HK-2 (cell line): ENCODE measurements around the gene PSMD12.
"Not testable (repeated sequence)": the region's sequence is repeated elsewhere in the genome, so short reads cannot be mapped to it uniquely, and the experiment has no call there.

ENCODE experiments used
- DNase-seq: peaks from one replicate; pipeline ENCODE4 v3.0.0-alpha.2; 2018; ENCODE audit not compliant: unreplicated experiment

PSMD12 gene

GRCh38 chr17:67366193-67367157 lies at the start of gene PSMD12:
Gene PSMD12, minus strand, starts transcription at chr17:67366577. Its CDS starts 58 bp downstream, at chr17:67366519.
- peak; percentile 93 for DNase-seq

DNA sequence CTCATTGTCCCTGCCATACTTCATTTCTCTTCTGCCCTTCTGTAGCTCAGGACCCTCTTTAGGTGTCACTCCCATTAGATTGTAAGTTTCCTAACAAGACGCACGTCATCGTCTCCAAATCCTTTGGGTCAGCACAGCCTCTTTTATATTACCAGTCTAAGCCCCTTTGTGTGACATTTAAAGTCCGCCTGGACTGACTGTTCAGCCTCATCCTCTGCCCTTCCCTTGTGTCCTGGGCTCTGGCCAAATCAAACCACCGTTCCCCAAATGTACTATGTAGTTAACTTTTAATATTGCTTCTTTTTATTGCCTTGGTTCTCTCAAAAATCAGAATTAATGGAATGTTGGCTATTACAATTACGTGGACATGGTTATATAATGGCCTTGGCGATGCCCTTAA lies 48.9 kb upstream of the PSMD12 start:
- no peak for DNase-seq

GRCh38 chr17:67414559-67414958 lies 48.2 kb upstream of the PSMD12 start:
- no peak for DNase-seq

GRCh38 chr17:67414130-67414529 lies 47.8 kb upstream of the PSMD12 start:
- no peak for DNase-seq

DNA sequence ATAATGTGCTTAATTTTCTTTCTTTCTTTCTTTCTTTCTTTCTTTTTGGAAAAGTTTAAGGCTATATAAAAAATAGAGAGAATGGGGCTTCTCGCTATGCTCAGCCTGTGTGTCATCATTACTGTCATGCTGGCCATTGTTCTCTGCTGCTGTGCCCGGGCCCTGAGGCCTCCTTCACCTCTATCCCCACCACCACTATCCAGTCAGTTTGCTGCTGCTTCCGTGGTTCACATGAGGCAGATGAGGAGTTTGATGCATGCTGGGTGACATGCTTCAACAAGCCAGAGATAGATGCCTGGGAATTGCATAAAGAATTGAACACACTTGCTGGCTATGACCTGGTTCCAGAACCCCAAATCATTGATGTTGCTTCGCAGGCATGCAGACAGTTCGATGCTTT lies 47.0 kb upstream of the PSMD12 start:
- DNase-seq, result no peak

- no peak for DNase-seq
These were observed 46.6 kb upstream of the PSMD12 start for GRCh38 chr17:67412941-67413340.

GRCh38 chr17:67412032-67412431 lies 45.7 kb upstream of the PSMD12 start:
- DNase-seq, result no peak

GRCh38 chr17:67411397-67411796 lies 45.0 kb upstream of the PSMD12 start:
- no peak for DNase-seq

GRCh38 chr17:67408455-67408830 lies 42.1 kb upstream of the PSMD12 start:
- not testable (repeated sequence) for DNase-seq

- no peak for DNase-seq
These were observed 37.1 kb upstream of the PSMD12 start for GRCh38 chr17:67403483-67403882.

DNA sequence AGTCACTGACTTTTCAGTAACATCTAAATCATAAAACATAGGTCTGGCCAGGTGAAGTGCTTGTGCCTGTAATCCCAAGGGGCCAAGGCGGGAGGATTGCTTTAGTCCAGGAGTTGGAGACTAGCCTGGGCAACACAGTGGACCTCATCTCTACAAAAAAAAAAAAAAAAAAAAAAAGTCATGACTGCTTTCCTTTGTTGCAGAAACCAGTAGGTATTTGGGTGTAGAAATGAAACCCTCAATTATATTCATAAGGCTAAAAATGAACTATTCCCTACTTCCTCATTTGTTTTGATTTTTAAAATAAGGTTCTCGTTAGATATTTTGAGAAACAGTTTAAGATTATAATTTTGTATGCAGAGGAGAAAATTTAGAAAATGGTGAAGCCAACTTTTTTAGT lies 36.7 kb upstream of the PSMD12 start:
- no peak for DNase-seq

GRCh38 chr17:67401598-67402504 lies 35.5 kb upstream of the PSMD12 start:
- no peak for DNase-seq

GRCh38 chr17:67401106-67401505 lies 34.7 kb upstream of the PSMD12 start:
- DNase-seq, result no peak

- DNase-seq, result no peak
These were observed 33.8 kb upstream of the PSMD12 start for GRCh38 chr17:67400193-67400592.

GRCh38 chr17:67399676-67400075 lies 33.3 kb upstream of the PSMD12 start:
- no peak for DNase-seq

GRCh38 chr17:67393809-67394397 lies 27.5 kb upstream of the PSMD12 start:
- no peak for DNase-seq

DNA sequence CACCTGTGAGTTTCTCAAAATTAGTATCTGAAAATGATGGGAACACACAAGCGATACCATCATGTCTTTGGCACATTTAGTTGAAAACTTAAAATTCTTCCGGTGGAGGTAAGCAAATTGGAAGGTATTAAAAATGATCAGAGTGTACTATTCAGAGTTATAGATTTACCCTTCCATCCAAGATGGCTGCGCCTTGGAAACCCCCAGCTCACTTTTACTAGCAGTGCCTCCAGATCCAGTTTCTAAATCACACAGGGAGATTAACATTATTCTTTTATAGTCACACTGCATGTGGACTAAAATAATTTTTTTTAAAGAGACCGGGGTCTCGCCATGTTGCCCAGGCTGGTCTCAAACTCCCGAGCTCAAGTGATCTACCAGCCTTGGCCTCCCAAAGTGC lies 25.7 kb upstream of the PSMD12 start:
- no peak for DNase-seq

GRCh38 chr17:67390646-67391361 lies 24.4 kb upstream of the PSMD12 start:
- DNase-seq, result peak; percentile 61

- no peak for DNase-seq
These were observed 23.7 kb upstream of the PSMD12 start for GRCh38 chr17:67390006-67390645.

GRCh38 chr17:67388986-67389385 lies 22.6 kb upstream of the PSMD12 start:
- no peak for DNase-seq

- not testable (repeated sequence) for DNase-seq
These were observed 22.2 kb upstream of the PSMD12 start for GRCh38 chr17:67388536-67388935.
